Breast epithelium (tissue), 4 donors: Measurements from ENCODE around the gene CPA2. TPM values are rescaled to one million over a fixed set of nuclear protein-coding genes. Genes with fewer than 3 reads are reported as not detected.

ENCODE experiments used
- DNase-seq, 2 donors: peaks; one replicate each; pipeline ENCODE4 v3.0.0-alpha.2; 2019; ENCODE audit warnings: low spot score in 2 of 2
- H3K27ac ChIP-seq, 2 donors: fragments of 200-600 bp; sonication (generic) in 1 of 2; one replicate each; pipeline ENCODE4 v1.5.1; 2016 to 2019; ENCODE audit warnings: mild to moderate bottlenecking in 1 of 2
- H3K27me3 ChIP-seq, 2 donors: fragments of 200-600 bp; sonication (generic) in 1 of 2; one replicate each; pipeline versions ENCODE4 v1.5.1 to v1.6.0; 2017 to 2019; ENCODE audit warnings: control low read depth in 1 of 2, mild to moderate bottlenecking in 1 of 2
- H3K36me3 ChIP-seq: fragments of 200-600 bp; one replicate; pipeline ENCODE4 v1.5.1; 2019
- H3K4me1 ChIP-seq, 2 donors: fragments of 200-600 bp; sonication (generic); one replicate each; pipeline ENCODE4 v1.5.1; 2016 to 2019; ENCODE audit warnings: control low read depth in 1 of 2
- H3K4me3 ChIP-seq, 3 donors: fragments of 200-600 bp; sonication (generic); 1 replicate in 2 of 3; 2 replicates in 1 of 3; pipeline ENCODE4 v1.5.1; 2016 to 2019; ENCODE audit warnings: mild to moderate bottlenecking in 3 of 3, moderate library complexity in 2 of 3
- H3K9me3 ChIP-seq, 2 donors: fragments of 200-600 bp; sonication (generic) in 1 of 2; one replicate each; pipeline ENCODE4 v1.5.1; 2016 to 2019; ENCODE audit warnings: control low read depth in 1 of 2
- CTCF ChIP-seq, 3 donors: fragments of 450-650 bp; IDR thresholded peaks; one replicate each; pipeline ENCODE4 v1.5.1; 2016 to 2017; ENCODE audit warnings: antibody characterized with exemption in 3 of 3, mild to moderate bottlenecking in 3 of 3, moderate library complexity in 3 of 3
- POLR2A ChIP-seq: fragments of 450-650 bp; IDR thresholded peaks from one replicate; pipeline ENCODE4 v1.6.1; 2016; ENCODE audit warnings: antibody characterized with exemption, mild to moderate bottlenecking, moderate library complexity
- POLR2AphosphoS5 ChIP-seq, 3 donors: sonication (generic); formaldehyde crosslinking; IDR thresholded peaks; one replicate each; pipeline ENCODE4 v1.6.1; 2017; ENCODE audit warnings: antibody characterized with exemption in 3 of 3
- intact Hi-C: fragments of 100-400 bp; cut with DNase I; formaldehyde crosslinking; loops from one replicate; pipeline ENCODE4 v1.15.1; 2023; ENCODE audit warnings: low total_unique reads
- total RNA-seq, 3 donors: library from RNA; depleted of rRNA; stranded (reverse); fragments of >200 nt; gene quantifications; one replicate each; pipeline ENCODE4 v1.1.0, GENCODE V29; 2016

The CPA2 gene
- total RNA-seq, 3 donors from 2014 or later = not detected

- DNase-seq = no peak
- H3K9me3 ChIP-seq = no peaks in the 10 kb centered on the region
- TF ChIP-seq POLR2AphosphoS5 (IDR thresholded peaks at IDR 0.05) (no peak), POLR2A (no peak), CTCF (IDR thresholded peaks at IDR 0.05) (no peak)
- no peaks in the 10 kb centered on the region for H3K27me3 ChIP-seq
- H3K27ac ChIP-seq = no peak overlapping the region
- intact Hi-C loops = no loop called here
- no peaks in the 10 kb centered on the region for H3K36me3 ChIP-seq
- no peaks in the 10 kb centered on the region for H3K4me1 ChIP-seq
- no peak overlapping the region for H3K4me3 ChIP-seq
Measured at GRCh38 chr7:130275826-130276297, 9.2 kb downstream of the CPA2 start.

GRCh38 chr7:130276796-130277762 is 10.4 kb downstream of the CPA2 start:
- Histone ChIP-seq H3K9me3 (no peaks in the 10 kb centered on the region), H3K27ac (no peak overlapping the region), H3K4me3 (no peak overlapping the region), H3K4me1 (no peaks in the 10 kb centered on the region), H3K36me3 (no peaks in the 10 kb centered on the region), H3K27me3 (no peaks in the 10 kb centered on the region)
- no peak for DNase-seq
- intact Hi-C loops = no loop called here
- TF ChIP-seq POLR2A (no peak), POLR2AphosphoS5 (IDR thresholded peaks at IDR 0.05) (no peak), CTCF (IDR thresholded peaks at IDR 0.05) (no peak)

DNA sequence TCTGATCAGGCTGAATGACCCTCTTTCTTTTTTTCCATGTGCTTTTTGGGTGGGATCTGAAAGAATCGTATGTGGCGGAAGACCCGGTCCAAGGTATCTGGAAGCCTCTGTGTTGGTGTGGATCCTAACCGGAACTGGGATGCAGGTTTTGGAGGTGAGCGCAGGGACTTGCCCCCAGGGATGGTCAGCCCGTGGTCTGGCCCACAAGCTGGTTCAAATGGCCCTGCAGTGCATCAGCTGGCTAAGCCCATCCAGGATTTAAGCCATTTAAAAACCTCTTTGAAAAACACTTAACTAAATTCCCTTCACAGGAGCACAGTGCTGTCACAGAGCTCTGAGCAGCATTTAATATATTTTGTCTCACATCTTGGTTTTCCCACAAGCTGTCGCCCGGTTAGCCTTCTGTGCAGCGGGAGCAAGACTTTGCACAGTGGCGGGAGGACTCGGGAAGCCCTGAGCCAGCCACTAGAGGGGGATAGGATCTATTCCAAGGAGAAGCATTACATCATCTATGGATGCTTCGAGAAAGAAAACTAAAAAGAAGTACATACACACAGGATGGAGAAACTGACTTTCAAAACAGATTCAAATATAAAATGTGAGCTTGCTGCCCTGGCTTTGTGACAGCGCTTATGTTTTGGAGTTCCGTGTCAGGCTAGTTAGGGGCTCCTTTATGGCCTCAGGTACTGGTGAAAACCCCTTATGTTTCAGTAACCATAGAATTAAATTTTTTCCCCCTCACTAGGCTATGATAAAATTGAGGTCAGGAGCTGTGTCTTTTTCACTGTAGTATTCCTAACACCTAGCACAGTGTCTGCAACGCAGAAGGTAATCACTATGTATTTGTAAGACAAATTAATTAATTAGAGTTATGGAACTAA is 11.3 kb downstream of the CPA2 start:
- intact Hi-C loops = no loop called here
- DNase-seq = no peak
- H3K27ac ChIP-seq = peak overlapping the region in 1 of 2 donors; percentile 15

DNA sequence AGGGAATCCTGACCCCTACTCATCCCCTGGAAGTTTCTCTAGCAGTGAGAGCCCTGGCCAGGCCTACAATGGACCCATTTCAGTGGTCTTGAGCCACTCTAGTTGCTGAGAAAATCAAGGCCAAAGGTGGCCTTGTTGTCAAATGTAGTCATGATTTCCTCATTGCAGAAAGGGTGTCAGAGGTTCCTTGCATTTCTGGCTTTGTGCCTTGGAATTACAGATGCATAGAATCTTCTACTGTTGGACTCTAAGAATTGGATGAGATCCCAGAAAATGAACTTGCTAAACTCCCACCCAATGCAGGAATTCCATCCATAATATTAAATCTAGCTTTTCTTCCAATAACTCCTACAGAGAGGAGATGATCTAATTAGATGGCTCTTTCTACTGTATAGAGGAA is 12.2 kb downstream of the CPA2 start:
- DNase-seq = no peak
- Histone ChIP-seq H3K27ac (no peak overlapping the region), H3K27me3 (no peaks in the 10 kb centered on the region), H3K9me3 (no peaks in the 10 kb centered on the region), H3K4me3 (no peak overlapping the region), H3K4me1 (no peaks in the 10 kb centered on the region), H3K36me3 (no peaks in the 10 kb centered on the region)
- TF ChIP-seq POLR2A = no peak
- no peak for TF ChIP-seq POLR2AphosphoS5 (IDR thresholded peaks at IDR 0.05)
- no peak for TF ChIP-seq CTCF (IDR thresholded peaks at IDR 0.05)
- intact Hi-C loops = no loop called here

More for the DNA sequence above, 11.3 kb downstream of the CPA2 start:
- Histone ChIP-seq H3K4me1 (no peaks in the 10 kb centered on the region), H3K27me3 (no peaks in the 10 kb centered on the region), H3K4me3 (no peak overlapping the region), H3K36me3 (no peaks in the 10 kb centered on the region), H3K9me3 (no peaks in the 10 kb centered on the region)
- peak in 2 of 3 donors; percentile 57 to 60 for TF ChIP-seq CTCF (IDR thresholded peaks at IDR 0.05)
- TF ChIP-seq POLR2A = no peak
- peak in 1 of 3 donors; percentile 24 for TF ChIP-seq POLR2AphosphoS5 (IDR thresholded peaks at IDR 0.05)
